ENCODE results near the gene ALOX12B.

DNA sequence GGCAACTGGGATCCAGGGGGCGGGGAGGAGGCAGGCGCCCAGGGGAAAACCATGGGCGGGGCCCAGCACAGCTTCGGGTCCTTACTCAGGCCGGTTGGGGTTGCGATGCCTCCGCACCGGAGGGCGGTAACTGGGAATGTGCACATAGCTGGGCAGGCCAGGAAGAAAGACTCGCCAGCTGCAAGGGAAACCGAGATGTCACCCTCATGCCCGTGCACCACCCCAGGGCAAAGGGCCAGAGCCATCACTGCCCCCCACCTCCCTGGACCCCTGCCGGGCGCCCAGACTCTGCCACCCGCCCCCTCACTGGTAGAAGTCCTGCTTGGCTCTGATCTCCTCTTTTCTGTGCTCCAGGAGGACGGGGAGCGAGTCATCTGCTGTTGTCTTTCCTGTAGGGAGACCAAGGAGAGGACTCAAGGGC is 6.7 kb downstream of the ALOX12B start:
- TF ChIP-seq ARHGAP35 (CRISPR knock-in tag; IDR thresholded peaks at IDR 0.05; ENCODE audit: borderline replicate concordance) (no peak), ZNF768 (CRISPR knock-in tag; IDR thresholded peaks at IDR 0.05) (no peak), EP300 (IDR thresholded peaks at IDR 0.05; ENCODE audit: low read depth in 2 of 2, low read length in 2 of 2) (no peak), EP300 (CRISPR knock-in tag; IDR thresholded peaks at IDR 0.05; ENCODE audit: borderline replicate concordance) (no peak), BHLHE40 (IDR thresholded peaks at IDR 0.05; ENCODE audit: low read length) (no peak), CEBPB (IDR thresholded peaks at IDR 0.05; ENCODE audit: borderline replicate concordance, low read depth, low read length) (no peak)
- TF ChIP-seq, protein P1, sequence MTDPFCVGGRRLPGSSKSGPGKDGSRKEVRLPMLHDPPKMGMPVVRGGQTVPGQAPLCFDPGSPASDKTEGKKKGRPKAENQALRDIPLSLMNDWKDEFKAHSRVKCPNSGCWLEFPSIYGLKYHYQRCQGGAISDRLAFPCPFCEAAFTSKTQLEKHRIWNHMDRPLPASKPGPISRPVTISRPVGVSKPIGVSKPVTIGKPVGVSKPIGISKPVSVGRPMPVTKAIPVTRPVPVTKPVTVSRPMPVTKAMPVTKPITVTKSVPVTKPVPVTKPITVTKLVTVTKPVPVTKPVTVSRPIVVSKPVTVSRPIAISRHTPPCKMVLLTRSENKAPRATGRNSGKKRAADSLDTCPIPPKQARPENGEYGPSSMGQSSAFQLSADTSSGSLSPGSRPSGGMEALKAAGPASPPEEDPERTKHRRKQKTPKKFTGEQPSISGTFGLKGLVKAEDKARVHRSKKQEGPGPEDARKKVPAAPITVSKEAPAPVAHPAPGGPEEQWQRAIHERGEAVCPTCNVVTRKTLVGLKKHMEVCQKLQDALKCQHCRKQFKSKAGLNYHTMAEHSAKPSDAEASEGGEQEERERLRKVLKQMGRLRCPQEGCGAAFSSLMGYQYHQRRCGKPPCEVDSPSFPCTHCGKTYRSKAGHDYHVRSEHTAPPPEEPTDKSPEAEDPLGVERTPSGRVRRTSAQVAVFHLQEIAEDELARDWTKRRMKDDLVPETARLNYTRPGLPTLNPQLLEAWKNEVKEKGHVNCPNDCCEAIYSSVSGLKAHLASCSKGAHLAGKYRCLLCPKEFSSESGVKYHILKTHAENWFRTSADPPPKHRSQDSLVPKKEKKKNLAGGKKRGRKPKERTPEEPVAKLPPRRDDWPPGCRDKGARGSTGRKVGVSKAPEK (CRISPR knock-in tag; IDR thresholded peaks at IDR 0.05; ENCODE audit: borderline replicate concordance), result no peak

Data from HepG2 (cell line).